Measurements from ENCODE around the gene RASSF3.

GRCh38 chr12:64691227-64691794 lies 81.0 kb downstream of the RASSF3 start:
- no peak for TF ChIP-seq POLR2A (IDR thresholded peaks at IDR 0.05; ENCODE audit: low read depth, low read length)
- TF ChIP-seq SMARCA5 (IDR thresholded peaks at IDR 0.05), result no peak
- TF ChIP-seq ZNF24 (IDR thresholded peaks at IDR 0.05), result no peak
- TF ChIP-seq CTCF (IDR thresholded peaks at IDR 0.05 in 2 of 3, conservative IDR thresholded peaks at IDR 0.05 in 1 of 3; ENCODE audit: control insufficient read depth in 2 of 3, extremely low read depth in 1 of 3, insufficient read depth in 1 of 3, low read depth in 3 of 3, low read length in 3 of 3), result no peak
- TF ChIP-seq SIN3A (IDR thresholded peaks at IDR 0.05; ENCODE audit: low read depth, low read length), result no peak
- TF ChIP-seq USF1 (IDR thresholded peaks at IDR 0.05; ENCODE audit: borderline replicate concordance, extremely low read length, insufficient read depth, low read depth, low read length), result no peak
- TF ChIP-seq RCOR1 (conservative IDR thresholded peaks at IDR 0.05; ENCODE audit: low read depth, low read length), result no peak
- no peak for TF ChIP-seq RFX5 (IDR thresholded peaks at IDR 0.05; ENCODE audit: low read depth, low read length)
- no peak for TF ChIP-seq ZNF274 (IDR thresholded peaks at IDR 0.05; ENCODE audit: insufficient read depth, insufficient read length)
- no peak for TF ChIP-seq HDAC2 (IDR thresholded peaks at IDR 0.05)
- no peak for TF ChIP-seq EP300 (IDR thresholded peaks at IDR 0.05; ENCODE audit: borderline replicate concordance in 1 of 2, control insufficient read depth in 1 of 2, low read depth in 2 of 2, low read length in 2 of 2)
- no peak for TF ChIP-seq TAF1 (IDR thresholded peaks at IDR 0.05; ENCODE audit: borderline replicate concordance, low read depth, low read length)
- no peak for TF ChIP-seq MAX (IDR thresholded peaks at IDR 0.05; ENCODE audit: low read depth, low read length)
